Glomerular visceral epithelial cell (primary cell): ENCODE results near the gene PJVK.

Experiments used
- DNase-seq: peaks from one replicate; pipeline ENCODE4 v3.0.0-alpha.2; 2016; ENCODE audit errors: extremely low spot score

Gene PJVK

GRCh38 chr2:178480227-178481181, 29.3 kb downstream of the PJVK start, which contains the start of gene PLEKHA3:
Gene PLEKHA3, plus strand, starts transcription at chr2:178480457. Its CDS starts 413 bp downstream, at chr2:178480870.
- DNase-seq, result peak; percentile 98

GRCh38 chr2:178482437-178482836, 31.3 kb downstream of the PJVK start:
- no peak for DNase-seq

GRCh38 chr2:178484245-178485041, 33.3 kb downstream of the PJVK start:
- peak; percentile 36 for DNase-seq

GRCh38 chr2:178485356-178485755, 34.2 kb downstream of the PJVK start:
- no peak for DNase-seq

- no peak for DNase-seq
Measured at GRCh38 chr2:178491612-178492011, 40.4 kb downstream of the PJVK start.

- no peak for DNase-seq
Measured at GRCh38 chr2:178496049-178496448, 44.9 kb downstream of the PJVK start.

GRCh38 chr2:178498137-178498536, 47.0 kb downstream of the PJVK start:
- DNase-seq, result no peak

- DNase-seq, result no peak
Measured at GRCh38 chr2:178499640-178500039, 48.5 kb downstream of the PJVK start.

- DNase-seq, result no peak
Measured at GRCh38 chr2:178502751-178503150, 51.6 kb downstream of the PJVK start.

GRCh38 chr2:178506101-178506500, 54.9 kb downstream of the PJVK start:
- no peak for DNase-seq

GRCh38 chr2:178506524-178506923, 55.3 kb downstream of the PJVK start:
- DNase-seq, result no peak

- no peak for DNase-seq
Measured at GRCh38 chr2:178506949-178507348, 55.8 kb downstream of the PJVK start.

- DNase-seq, result no peak
Measured at GRCh38 chr2:178508646-178509045, 57.5 kb downstream of the PJVK start.

GRCh38 chr2:178510384-178510783, 59.2 kb downstream of the PJVK start:
- no peak for DNase-seq
